GM21528 (cell line): ENCODE measurements around the gene PTPRU.

ENCODE experiments used
- ATAC-seq: cut with Tn5 transposase; IDR thresholded peaks from one replicate; pipeline ENCODE4 v1.9.1; 2021; ENCODE audit warnings: mild to moderate bottlenecking, moderate library complexity; ENCODE audit not compliant: unreplicated experiment, low FRiP score

PTPRU gene

DNA sequence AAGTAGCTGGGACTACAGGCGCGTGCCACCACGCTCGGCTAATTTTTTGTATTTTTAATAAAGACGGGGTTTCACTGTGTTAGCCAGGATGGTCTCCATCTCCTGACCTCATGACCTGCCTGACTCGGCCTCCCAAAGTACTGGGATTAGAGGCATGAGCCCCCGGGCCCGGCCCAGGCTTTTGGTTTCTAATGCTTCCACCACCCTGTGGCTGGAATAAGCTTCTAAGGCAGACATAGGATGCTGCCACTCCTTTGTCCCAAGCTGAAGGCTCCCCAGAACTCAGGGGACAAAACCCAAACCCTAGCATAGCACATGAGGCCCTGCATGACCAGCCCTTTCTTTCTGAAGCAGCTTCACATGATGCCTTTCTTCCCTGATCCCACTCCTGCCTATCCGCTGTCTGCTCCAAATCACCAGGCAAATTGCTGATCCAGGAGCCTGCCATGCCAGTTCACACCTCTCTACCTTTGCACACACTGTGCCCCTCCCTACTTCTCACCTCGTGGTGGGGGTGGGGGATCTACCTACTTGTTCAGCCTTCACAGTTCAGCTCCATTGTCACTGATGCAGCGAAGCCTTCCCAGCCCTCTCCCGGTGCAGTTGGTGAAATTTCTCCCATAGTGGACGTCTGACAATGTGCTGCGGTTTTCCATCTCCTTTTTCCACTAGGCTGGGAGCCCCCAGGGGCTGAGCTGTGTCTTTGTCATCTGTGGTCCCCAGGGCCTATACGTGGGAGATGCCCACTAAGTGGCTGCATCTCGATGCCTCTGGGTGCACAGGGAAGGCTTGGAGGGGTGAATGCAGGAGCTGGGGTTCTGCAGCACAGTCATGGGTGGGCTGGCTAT is 6.9 kb downstream of the PTPRU start:
- ATAC-seq, result no peak

DNA sequence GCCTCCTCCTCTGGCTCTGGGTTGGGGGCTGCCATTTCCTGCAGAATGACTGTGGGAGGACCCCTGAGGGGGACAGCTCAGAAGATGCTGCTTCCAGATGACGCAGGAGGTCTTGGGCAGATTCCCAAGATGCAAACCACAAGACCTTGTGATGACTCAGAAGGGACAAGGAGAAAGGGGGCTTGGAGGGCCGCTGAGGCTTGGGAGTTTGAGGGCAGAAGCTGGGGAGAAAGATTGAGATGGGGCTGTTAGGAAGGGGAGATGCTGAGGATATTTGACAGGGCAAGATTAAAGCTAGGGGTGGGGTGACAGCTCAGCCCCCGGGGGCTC is 7.5 kb downstream of the PTPRU start:
- no peak for ATAC-seq

DNA sequence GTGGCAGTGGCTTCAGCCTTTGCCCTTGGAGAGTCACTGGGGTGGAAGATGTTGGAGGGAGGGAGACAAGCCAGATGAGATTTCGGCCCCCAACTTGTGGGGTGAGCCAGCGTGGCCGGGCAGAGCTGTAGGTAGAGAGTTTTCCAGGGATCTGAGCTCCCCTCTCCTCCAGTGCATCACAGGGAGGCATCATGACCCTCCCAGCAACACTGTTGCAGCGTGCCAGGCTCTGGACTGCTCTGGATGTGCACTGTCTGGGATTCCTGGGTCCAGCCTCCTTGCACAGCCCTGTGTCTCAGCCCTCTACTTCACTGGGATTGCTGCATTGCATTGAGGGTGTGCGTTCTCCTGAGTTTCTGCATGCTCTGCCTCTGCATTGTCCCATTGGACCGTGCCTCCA is 8.9 kb downstream of the PTPRU start:
- ATAC-seq, result no peak

DNA sequence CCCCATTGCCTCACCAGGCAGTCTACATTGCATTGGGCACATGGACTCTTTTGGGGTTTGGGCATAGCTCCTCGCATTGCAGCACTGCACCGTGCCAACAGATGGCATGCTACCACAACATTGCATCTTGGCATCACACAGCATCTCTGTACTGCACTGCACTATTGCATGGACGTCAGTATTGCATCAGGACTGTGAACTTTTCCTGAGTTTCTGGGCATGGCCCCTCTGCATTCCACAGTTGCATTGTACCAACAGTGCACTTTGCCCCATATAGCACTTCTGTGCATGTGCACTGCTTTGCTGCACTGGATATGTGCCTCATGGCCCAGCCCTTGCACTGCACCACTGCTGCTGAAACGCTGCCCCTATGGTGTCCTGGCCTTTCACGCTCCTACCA is 9.6 kb downstream of the PTPRU start:
- ATAC-seq, result no peak

DNA sequence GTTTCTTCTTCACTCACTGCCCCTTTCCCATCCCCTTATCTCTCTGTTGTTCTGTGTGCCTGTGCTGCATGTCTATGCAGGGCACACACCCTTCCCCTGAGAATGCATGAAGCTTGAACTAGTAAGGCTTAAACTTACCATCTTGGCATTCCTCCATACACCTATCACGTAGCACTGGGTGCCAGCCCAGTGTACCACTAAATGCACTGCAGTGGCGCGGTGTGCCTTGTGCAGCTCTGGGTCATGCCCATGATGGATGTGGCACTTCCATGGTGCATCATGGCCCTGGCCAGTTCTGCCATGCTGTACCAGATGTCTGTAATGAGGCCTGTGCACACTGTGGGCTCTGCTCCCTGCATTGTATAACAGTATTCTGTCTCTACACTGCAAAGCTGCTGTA is 10.7 kb downstream of the PTPRU start:
- ATAC-seq, result no peak

DNA sequence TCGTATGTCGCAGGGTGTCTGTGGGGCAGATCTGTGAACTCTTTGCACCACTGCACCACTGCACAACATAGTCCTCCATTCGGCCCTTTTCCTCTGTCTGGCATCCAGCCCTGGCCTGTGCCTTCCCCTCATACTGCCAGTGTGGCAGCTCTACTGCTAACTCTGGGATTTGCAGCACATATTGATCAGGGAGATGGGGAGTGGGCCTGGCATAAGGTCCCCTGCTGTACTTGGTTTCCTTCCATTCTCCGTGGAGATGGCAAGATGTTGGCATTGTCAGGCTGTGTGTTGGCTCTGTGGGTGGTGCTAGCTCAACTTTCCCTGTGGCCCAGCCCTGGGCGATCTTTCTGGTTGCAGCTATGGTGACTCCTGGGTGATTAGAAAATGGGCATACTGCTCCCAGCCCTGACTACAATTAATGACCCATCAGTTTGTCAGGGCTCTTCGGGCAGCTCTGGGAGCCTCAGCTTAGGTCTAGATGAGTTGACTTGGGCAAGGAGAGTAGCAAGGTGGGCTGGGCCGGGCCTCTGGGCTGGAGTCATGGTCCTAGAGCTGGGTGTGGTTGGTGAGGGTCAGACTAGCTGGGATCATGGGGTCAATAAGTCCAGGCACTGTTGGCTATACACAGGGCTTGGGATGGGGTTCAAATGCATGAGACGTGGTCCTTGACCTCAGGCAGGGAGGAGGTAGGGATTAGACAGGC is 11.4 kb downstream of the PTPRU start:
- no peak for ATAC-seq

DNA sequence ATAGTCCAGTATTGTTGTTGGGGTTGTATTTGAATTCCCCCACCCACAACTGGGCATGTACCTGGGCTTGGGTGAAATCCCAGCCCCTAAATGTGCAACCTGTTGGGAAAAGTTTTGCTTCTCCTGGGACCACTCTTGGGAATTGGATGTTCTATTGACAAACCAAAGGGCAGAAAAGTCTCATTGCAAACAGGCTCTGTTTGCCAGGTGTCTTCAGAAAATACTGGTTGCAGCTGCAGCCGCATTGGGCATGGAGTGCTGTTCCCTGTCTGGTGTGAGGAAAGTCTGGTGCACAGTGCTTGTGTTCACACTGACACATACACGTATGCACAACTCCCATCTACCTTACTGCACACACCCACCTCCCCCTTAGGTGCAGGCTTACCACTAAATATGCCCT is 12.1 kb downstream of the PTPRU start:
- no peak for ATAC-seq

DNA sequence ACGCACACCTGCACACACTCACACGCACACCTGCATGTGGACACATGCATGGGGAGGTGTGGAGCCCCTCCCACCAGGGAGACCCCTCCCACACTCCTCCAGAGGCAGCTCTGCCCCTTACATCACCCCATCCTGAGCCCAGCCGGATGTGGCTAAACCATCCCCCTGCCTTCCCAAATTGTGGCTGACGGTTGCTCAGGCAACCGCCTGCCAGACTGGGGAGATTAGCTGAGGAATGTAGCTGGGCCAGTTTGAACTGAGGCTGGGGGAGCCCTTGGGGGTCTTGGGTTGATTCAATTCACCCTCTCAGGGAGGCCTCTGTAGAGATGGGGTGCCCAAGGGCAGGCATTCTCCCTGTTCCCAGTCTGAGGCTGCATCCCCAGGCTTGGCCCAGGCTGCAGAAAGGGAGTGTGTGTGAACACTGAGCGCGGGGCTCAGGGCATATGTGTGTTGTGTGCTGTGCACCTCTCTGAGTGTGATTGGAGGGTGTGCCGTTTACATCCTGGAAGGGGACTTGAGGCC is 12.9 kb downstream of the PTPRU start:
- no peak for ATAC-seq

DNA sequence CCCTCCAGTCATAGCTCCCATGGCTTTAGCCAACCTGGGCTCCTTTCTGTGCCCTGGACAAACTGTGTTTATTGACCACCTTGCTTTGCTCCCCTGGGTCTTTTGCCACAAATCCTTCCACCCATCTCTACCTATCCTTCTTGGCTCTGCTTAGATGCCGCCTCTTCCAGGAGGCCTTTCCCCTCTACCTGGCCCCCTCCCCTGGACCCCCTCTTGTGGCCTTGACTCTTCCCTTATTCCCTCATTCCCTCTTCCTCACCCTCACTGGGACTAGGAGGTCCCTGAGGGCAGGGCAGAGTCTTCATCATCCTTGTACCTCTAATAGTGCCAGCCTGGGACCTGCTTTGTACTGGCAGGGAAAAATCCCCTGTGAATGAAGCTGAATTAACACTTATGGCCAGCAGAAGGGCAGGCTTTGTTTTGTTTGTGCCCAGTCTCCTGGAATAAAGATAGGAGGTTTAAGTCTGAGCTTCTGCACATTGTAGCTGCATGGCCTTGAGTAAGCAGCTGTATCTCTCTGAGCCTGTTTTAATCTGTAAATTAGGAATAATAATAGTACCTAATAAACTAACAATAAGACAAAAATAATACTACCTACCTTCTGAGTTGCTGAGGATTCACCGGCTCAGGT is 13.7 kb downstream of the PTPRU start:
- ATAC-seq, result no peak

DNA sequence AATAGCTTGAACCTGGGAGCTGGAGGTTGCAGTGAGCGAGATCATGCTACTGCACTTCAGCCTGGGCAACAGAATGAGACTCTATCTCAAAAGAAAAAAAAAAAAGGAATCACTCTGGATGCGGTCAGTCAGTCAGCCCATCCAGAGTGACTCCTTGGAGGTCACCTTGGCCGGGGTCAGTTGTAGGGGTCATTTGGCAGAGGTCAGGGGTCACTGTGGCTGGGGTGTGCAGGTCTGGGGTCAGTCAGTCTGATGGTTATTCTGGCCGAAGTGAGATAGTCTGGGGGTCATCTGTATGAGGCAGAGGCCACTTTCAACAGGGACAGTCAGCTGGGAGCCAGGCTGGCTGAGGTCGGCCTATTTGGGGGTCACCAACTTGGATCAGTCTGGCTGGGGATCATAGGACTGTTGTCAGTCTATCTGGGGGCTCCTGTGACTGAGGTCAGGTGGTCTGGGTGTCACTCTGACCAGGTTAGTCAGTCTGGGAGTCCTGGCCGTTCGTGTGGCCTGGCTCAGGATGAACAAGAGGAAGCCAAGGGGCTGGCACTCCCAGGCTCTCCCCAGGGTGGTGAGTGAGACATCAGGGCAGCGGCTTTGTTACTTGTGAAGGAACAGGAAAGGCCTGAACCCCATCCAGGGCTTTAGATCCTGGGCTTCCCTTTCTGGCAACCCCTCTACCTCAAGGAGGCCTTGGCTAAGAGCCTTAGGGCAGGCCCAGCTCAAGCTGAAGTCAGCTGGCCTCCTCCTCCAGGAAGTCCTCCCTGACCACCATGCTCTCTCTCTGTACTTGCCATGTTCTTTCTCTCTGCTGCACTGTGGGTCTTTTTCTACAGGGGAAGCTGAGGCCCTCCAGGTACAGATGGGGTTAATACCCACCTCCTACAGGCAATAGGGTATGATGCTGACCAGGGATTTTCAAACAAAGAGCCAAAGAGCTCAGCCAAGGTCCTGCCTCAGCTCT is 15.1 kb downstream of the PTPRU start:
- ATAC-seq, result no peak

DNA sequence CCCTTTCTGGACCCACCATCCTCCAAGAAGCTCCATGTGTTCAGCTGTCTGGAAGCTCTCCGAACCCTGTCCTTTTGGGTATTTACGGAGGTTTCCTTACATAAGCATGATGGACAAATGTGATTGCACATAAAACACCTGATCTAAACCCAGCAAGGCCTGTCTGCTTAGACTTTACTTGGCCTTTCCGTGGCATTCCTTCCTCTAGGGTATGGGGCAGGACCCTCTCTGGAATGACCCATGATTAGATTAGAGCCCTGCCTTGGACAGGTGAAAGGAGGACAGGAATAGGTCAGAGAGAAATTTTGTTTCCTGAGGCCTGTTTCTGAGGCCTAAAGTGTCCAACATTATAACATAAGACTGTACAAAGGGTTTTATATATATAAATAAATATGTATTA is 16.9 kb downstream of the PTPRU start:
- ATAC-seq, result no peak

DNA sequence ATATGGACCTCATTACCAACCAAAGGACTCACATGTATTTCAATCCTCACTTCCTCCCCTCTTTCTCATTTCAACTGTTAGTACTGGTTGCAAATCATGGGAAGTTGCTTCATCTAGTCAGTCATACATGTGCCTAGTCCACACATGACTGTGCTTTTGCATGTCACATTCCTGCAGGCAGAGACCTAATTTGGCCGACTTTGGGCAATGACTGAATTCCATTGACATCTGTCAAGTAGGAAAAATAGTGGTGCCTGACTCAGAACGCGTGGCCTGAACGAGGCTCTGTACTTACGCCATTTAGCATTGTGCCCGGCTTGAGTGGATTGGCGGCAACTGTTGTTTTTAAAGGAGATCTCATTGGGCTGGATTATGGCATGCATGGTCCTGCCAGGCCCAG is 18.0 kb downstream of the PTPRU start:
- ATAC-seq, result no peak

DNA sequence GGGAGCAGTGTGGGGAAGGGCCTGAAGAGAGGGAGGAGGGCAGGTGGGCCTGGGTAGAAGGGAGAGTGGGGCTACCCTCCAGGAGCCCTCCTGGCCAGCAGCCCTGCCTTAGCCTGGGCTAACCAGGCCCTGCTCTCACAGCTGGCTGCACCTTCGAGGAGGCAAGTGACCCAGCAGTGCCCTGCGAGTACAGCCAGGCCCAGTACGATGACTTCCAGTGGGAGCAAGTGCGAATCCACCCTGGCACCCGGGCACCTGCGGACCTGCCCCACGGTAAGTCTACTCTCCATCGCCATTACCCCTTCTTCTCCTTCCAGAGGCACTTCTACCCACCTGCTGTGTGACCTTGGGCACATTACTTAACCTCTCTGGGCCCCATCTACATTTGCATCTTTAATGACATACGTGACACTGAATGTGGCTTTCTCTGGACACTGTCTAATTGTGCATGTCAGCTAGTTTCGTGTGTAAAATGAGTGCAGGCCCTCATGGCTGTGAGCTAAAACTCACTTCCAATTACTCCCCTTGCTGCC is 18.9 kb downstream of the PTPRU start:
- ATAC-seq, result no peak

DNA sequence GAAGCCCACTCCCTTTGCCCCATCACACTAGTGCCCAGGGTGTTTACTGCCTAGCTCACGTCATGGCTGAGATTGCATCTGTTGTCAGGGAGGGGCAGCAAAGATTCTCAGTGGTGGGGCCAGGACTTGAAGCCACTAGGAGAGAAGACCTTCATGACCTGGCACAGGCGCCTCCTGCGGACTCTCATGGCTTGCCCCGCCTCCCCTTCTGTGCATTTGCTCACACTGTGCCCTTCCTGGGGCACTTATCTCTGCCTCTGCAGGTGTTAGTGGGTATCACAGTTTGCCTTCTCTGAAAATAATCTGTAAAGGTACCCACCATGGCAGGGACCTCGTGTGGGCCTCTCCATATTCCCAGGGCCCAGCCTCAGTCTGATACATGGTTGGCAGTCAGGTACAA is 20.1 kb downstream of the PTPRU start:
- no peak for ATAC-seq

DNA sequence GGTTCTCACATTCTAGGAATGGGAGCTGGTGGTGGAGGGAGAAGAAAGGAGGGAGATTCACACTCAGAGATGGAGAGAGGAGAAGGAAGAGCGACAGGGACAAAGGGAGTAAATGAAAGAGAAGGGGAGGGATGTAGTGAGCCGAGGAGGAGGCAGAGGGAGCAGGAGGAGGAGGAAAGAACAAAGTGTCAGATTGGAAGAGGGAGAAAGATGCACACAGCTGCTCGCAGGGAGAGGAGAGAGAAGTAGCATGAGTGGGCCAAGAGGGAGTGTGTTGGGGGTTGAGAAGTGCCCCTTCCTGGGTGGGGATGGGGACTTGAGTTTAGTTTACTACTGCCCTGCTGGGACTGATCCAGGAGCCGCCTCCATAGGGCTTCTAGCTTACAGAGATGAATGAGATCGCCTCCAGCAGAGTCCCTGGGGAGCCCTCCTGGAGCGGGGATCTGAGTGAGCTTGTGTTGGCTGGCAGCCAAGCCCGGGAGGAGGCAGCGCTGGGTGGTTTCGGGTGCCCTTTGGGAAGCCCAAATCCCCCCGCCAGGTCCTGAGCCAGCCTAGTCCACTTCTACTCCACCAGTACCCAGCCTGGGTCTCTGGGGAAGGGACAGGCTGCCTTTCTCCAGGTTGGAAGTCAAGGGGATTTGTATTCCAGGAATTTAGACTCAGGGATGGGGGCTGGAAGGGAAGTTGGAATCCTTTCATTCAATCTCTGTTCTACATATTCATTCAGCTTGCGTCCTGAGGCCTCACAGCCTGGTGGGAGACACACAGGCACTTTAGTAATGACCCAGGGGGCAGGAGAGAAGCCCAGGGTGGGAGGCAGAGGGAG is 20.9 kb downstream of the PTPRU start:
- no peak for ATAC-seq

DNA sequence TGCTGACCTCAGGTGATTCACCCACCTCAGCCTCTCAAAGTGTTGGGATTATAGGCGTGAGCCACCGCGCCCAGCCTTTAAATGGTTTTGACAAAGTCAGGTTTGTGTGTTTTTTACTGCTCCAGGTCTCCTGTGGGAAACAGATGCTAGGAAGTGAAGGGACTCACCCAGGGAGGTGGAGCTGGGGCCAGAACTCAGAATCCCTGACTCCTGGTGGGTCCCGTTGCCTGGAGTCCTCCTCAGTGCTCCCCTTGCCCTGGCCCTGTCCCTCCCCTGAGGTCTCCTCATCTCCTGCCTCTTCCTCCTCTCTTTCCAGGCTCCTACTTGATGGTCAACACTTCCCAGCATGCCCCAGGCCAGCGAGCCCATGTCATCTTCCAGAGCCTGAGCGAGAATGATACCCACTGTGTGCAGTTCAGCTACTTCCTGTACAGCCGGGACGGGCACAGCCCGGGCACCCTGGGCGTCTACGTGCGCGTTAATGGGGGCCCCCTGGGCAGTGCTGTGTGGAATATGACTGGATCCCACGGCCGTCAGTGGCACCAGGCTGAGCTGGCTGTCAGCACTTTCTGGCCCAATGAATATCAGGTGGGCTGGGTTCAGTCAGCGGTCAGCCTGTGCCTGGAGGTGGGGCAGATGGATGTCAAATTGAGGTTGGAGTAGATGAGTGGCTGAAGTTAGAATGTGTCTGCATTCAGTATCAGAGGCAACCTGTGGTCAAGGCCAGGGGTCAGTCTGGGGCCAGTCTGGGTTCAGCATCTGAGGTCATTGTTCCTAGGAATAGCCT is 22.1 kb downstream of the PTPRU start:
- no peak for ATAC-seq

DNA sequence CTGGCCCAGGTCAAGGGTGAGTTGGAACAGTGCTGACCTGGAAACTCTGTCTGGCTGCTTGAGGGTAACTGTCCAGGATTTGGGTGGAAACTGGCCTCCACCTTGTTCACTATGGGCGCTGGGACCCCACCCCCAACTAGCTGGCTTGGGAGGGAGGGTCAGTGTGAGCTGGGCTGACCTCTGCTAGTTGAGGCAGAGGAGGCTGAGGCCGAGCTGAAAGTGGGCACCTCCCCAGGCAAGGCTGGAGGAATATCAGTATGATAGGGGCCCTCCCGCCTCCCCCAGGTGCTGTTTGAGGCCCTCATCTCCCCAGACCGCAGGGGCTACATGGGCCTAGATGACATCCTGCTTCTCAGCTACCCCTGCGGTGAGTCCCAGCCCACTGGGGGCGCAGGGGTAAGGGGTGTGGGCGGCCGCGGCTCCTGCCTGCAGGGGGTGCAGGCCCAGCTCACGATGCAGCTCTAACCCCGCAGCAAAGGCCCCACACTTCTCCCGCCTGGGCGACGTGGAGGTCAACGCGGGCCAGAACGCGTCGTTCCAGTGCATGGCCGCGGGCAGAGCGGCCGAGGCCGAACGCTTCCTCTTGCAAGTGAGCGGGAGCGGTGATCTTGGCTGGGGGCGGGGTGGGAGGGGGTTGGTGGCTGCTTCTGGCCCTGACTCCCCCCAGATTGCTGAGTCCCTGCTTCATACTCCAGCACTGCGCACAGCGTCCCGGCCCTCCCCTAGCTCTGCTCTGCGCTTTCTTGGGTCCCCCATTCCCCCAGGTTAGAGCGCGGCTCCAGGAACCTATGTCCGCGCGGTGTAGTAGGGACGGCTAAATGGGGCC is 22.9 kb downstream of the PTPRU start:
- no peak for ATAC-seq
